22Rv1 (cell line): ENCODE results near the gene PSMB5.

Experiments used
- H3K27ac ChIP-seq: fragments of 450-650 bp; 2 replicates; pipeline ENCODE4 v1.5.1; 2017
- CTCF ChIP-seq: fragments of 450-650 bp; IDR thresholded peaks from 2 replicates; pipeline ENCODE4 v1.5.1; 2017; ENCODE audit warnings: mild to moderate bottlenecking
- ZFX ChIP-seq: fragments of 450-650 bp; IDR thresholded peaks from 2 replicates; pipeline ENCODE4 v1.6.1; 2017; ENCODE audit warnings: antibody characterized with exemption, borderline replicate concordance

PSMB5 gene

GRCh38 chr14:23000860-23001259, 33.8 kb downstream of the PSMB5 start:
- TF ChIP-seq ZFX (no peak), CTCF (no peak)
- H3K27ac ChIP-seq, result no peak overlapping the region

GRCh38 chr14:22998329-22999012, 36.2 kb downstream of the PSMB5 start:
- TF ChIP-seq ZFX (no peak), CTCF (no peak)
- H3K27ac ChIP-seq, result no peak overlapping the region

- TF ChIP-seq ZFX (no peak), CTCF (no peak)
- H3K27ac ChIP-seq, result no peak overlapping the region
These were observed 36.9 kb downstream of the PSMB5 start for GRCh38 chr14:22997676-22998323.

- TF ChIP-seq CTCF, result no peak
- no peak for TF ChIP-seq ZFX
- H3K27ac ChIP-seq, result no peak overlapping the region
These were observed 37.7 kb downstream of the PSMB5 start for GRCh38 chr14:22996768-22997654.

GRCh38 chr14:22995889-22996625, 38.6 kb downstream of the PSMB5 start:
- H3K27ac ChIP-seq, result no peak overlapping the region
- TF ChIP-seq ZFX (no peak), CTCF (no peak)

GRCh38 chr14:22994762-22995275, 39.9 kb downstream of the PSMB5 start:
- TF ChIP-seq ZFX (no peak), CTCF (peak; percentile 66)
- no peak overlapping the region for H3K27ac ChIP-seq
